Activated CD4-positive, alpha-beta memory T cell treated with anti-CD3 and anti-CD28 coated beads, Interleukin-2, amount 10 ng/mL, durations not matched to agents 7 days and 5 days (primary cell): ENCODE measurements around the gene TENT5A. TPM values are rescaled to one million over a fixed set of nuclear protein-coding genes. Genes with fewer than 3 reads are reported as not detected.

Source experiments
- CTCF ChIA-PET: fragments of 350-600 bp; sonication (Branson Sonifier 250); formaldehyde crosslinking; loops from one replicate; lab custom pipeline; 2021; ENCODE audit warnings: antibody characterized with exemption, inconsistent platforms; lab: Charles Lee
- POLR2A ChIA-PET: fragments of 350-600 bp; sonication (Branson Sonifier 250); formaldehyde crosslinking; loops from one replicate; lab custom pipeline; 2021; ENCODE audit warnings: antibody characterized with exemption; lab: Charles Lee
- DNase-seq: peaks from one replicate; pipeline ENCODE4 v3.0.0-alpha.2; 2020
- H3K27ac Mint-ChIP-seq: one replicate; pipeline ENCODE4 v1.8.0; 2021; ENCODE audit warnings: mild to moderate bottlenecking, mixed read lengths
- H3K27me3 Mint-ChIP-seq: one replicate; pipeline ENCODE4 v1.8.0; 2021; ENCODE audit warnings: mixed read lengths
- H3K36me3 Mint-ChIP-seq: one replicate; pipeline ENCODE4 v1.8.0; 2021; ENCODE audit warnings: low read depth, mixed read lengths
- H3K4me1 Mint-ChIP-seq: one replicate; pipeline ENCODE4 v1.8.0; 2021; ENCODE audit warnings: mixed read lengths
- H3K4me3 Mint-ChIP-seq: one replicate; pipeline ENCODE4 v1.8.0; 2021; ENCODE audit warnings: mild to moderate bottlenecking, mixed read lengths
- H3K9me3 Mint-ChIP-seq: one replicate; pipeline ENCODE4 v1.8.0; 2021; ENCODE audit warnings: mixed read lengths
- total RNA-seq, 2 experiments: library from RNA; stranded (reverse); gene quantifications; one replicate each; pipeline ENCODE4 v1.2.3, GENCODE V29; 2021

TENT5A gene
- total RNA-seq, 2 experiments from 2014 or later: 2.0 TPM

- Mint-ChIP-seq H3K4me1 (peaks cover 2% of the 10 kb centered on the region), H3K4me3 (no peak overlapping the region), H3K27me3 (peaks cover 2% of the 10 kb centered on the region), H3K9me3 (no peaks in the 10 kb centered on the region), H3K36me3 (no peaks in the 10 kb centered on the region), H3K27ac (no peak overlapping the region)
- CTCF ChIA-PET: no interaction called here
- DNase-seq: no peak
- POLR2A ChIA-PET: interaction anchor here (0.5 kb wide), 1 partner anchor 13 kb away, joined by 3 read pairs; no protein-coding TSS in a partner anchor
Observed at GRCh38 chr6:81767163-81767891, 14.8 kb upstream of the TENT5A start.

GRCh38 chr6:81766482-81767069, 14.1 kb upstream of the TENT5A start:
- POLR2A ChIA-PET: interaction anchor here (0.5 kb wide), 1 partner anchor 14 kb away, joined by 3 read pairs; no protein-coding TSS in a partner anchor
- no peaks in the 10 kb centered on the region for H3K9me3 Mint-ChIP-seq

GRCh38 chr6:81764531-81764930, 12.1 kb upstream of the TENT5A start:
- Mint-ChIP-seq H3K27me3 (peaks cover 2% of the 10 kb centered on the region), H3K4me1 (no peaks in the 10 kb centered on the region), H3K27ac (no peak overlapping the region), H3K4me3 (no peak overlapping the region), H3K9me3 (no peaks in the 10 kb centered on the region), H3K36me3 (no peaks in the 10 kb centered on the region)
- POLR2A ChIA-PET: no interaction called here
- CTCF ChIA-PET: no interaction called here
- no peak for DNase-seq

More at GRCh38 chr6:81766482-81767069, 14.1 kb upstream of the TENT5A start:
- Mint-ChIP-seq H3K36me3 (no peaks in the 10 kb centered on the region), H3K27me3 (peaks cover 2% of the 10 kb centered on the region), H3K4me3 (no peak overlapping the region), H3K27ac (no peak overlapping the region), H3K4me1 (no peaks in the 10 kb centered on the region)
- DNase-seq: no peak
- CTCF ChIA-PET: no interaction called here

- DNase-seq: no peak
- H3K9me3 Mint-ChIP-seq: no peaks in the 10 kb centered on the region
- ChIA-PET CTCF (no interaction called here), POLR2A (no interaction called here)
- no peaks in the 10 kb centered on the region for H3K4me1 Mint-ChIP-seq
- H3K27ac Mint-ChIP-seq: no peak overlapping the region
- no peak overlapping the region for H3K4me3 Mint-ChIP-seq
- H3K36me3 Mint-ChIP-seq: no peaks in the 10 kb centered on the region
- peaks cover 5% of the 10 kb centered on the region for H3K27me3 Mint-ChIP-seq
Observed at GRCh38 chr6:81763968-81764367, 11.5 kb upstream of the TENT5A start.

GRCh38 chr6:81763051-81763450, 10.6 kb upstream of the TENT5A start:
- POLR2A ChIA-PET: interaction anchor here (1.3 kb wide), 1 partner anchor 11 kb away, joined by 3 read pairs; the partner anchor contains the start of gene TENT5A
- H3K27ac Mint-ChIP-seq: no peak overlapping the region
- no peak overlapping the region for H3K4me3 Mint-ChIP-seq
- H3K9me3 Mint-ChIP-seq: no peaks in the 10 kb centered on the region
- H3K27me3 Mint-ChIP-seq: peaks cover 5% of the 10 kb centered on the region
- CTCF ChIA-PET: no interaction called here
- H3K4me1 Mint-ChIP-seq: no peaks in the 10 kb centered on the region
- no peak for DNase-seq
- no peaks in the 10 kb centered on the region for H3K36me3 Mint-ChIP-seq

- CTCF ChIA-PET: no interaction called here
- no peak overlapping the region for H3K27ac Mint-ChIP-seq
- no peaks in the 10 kb centered on the region for H3K9me3 Mint-ChIP-seq
- peaks cover 5% of the 10 kb centered on the region for H3K27me3 Mint-ChIP-seq
- H3K36me3 Mint-ChIP-seq: no peaks in the 10 kb centered on the region
- no peak for DNase-seq
- H3K4me1 Mint-ChIP-seq: no peaks in the 10 kb centered on the region
- no peak overlapping the region for H3K4me3 Mint-ChIP-seq
- POLR2A ChIA-PET: interaction anchor here (1.3 kb wide), 1 partner anchor 11 kb away, joined by 3 read pairs; the partner anchor contains the start of gene TENT5A
Observed at GRCh38 chr6:81762606-81763005, 10.1 kb upstream of the TENT5A start.

GRCh38 chr6:81762132-81762531, 9.7 kb upstream of the TENT5A start:
- no peaks in the 10 kb centered on the region for H3K4me1 Mint-ChIP-seq
- no peak overlapping the region for H3K27ac Mint-ChIP-seq
- DNase-seq: no peak
- ChIA-PET POLR2A (interaction anchor here (1.3 kb wide), 1 partner anchor 10 kb away, joined by 3 read pairs; the partner anchor contains the start of gene TENT5A), CTCF (no interaction called here)
- H3K36me3 Mint-ChIP-seq: no peaks in the 10 kb centered on the region
- no peaks in the 10 kb centered on the region for H3K9me3 Mint-ChIP-seq
- no peak overlapping the region for H3K4me3 Mint-ChIP-seq
- peaks cover 9% of the 10 kb centered on the region for H3K27me3 Mint-ChIP-seq

- ChIA-PET CTCF (no interaction called here), POLR2A (no interaction called here)
- Mint-ChIP-seq H3K4me1 (no peaks in the 10 kb centered on the region), H3K36me3 (no peaks in the 10 kb centered on the region), H3K9me3 (no peaks in the 10 kb centered on the region), H3K27me3 (peaks cover 11% of the 10 kb centered on the region), H3K27ac (no peak overlapping the region), H3K4me3 (no peak overlapping the region)
- DNase-seq: no peak
Observed at GRCh38 chr6:81761197-81761596, 8.7 kb upstream of the TENT5A start.

- no peaks in the 10 kb centered on the region for H3K9me3 Mint-ChIP-seq
- peaks cover 10% of the 10 kb centered on the region for H3K27me3 Mint-ChIP-seq
- ChIA-PET CTCF (no interaction called here), POLR2A (no interaction called here)
- no peak overlapping the region for H3K27ac Mint-ChIP-seq
- DNase-seq: no peak
- H3K4me3 Mint-ChIP-seq: no peak overlapping the region
- H3K4me1 Mint-ChIP-seq: no peaks in the 10 kb centered on the region
- no peaks in the 10 kb centered on the region for H3K36me3 Mint-ChIP-seq
Observed at GRCh38 chr6:81759782-81760181, 7.3 kb upstream of the TENT5A start.

GRCh38 chr6:81758221-81758620, 5.7 kb upstream of the TENT5A start:
- no peak for DNase-seq
- peaks cover 4% of the 10 kb centered on the region for H3K4me1 Mint-ChIP-seq
- no peak overlapping the region for H3K4me3 Mint-ChIP-seq
- no peaks in the 10 kb centered on the region for H3K9me3 Mint-ChIP-seq
- no peaks in the 10 kb centered on the region for H3K36me3 Mint-ChIP-seq
- ChIA-PET CTCF (no interaction called here), POLR2A (no interaction called here)
- H3K27me3 Mint-ChIP-seq: peaks cover 13% of the 10 kb centered on the region
- no peak overlapping the region for H3K27ac Mint-ChIP-seq

GRCh38 chr6:81756690-81757089, 4.2 kb upstream of the TENT5A start:
- ChIA-PET CTCF (no interaction called here), POLR2A (no interaction called here)
- no peak overlapping the region for H3K27ac Mint-ChIP-seq
- no peaks in the 10 kb centered on the region for H3K36me3 Mint-ChIP-seq
- DNase-seq: no peak
- peaks cover 7% of the 10 kb centered on the region for H3K4me1 Mint-ChIP-seq
- peaks cover 19% of the 10 kb centered on the region for H3K27me3 Mint-ChIP-seq
- no peaks in the 10 kb centered on the region for H3K9me3 Mint-ChIP-seq
- no peak overlapping the region for H3K4me3 Mint-ChIP-seq

GRCh38 chr6:81755551-81755950, 3.1 kb upstream of the TENT5A start:
- H3K4me3 Mint-ChIP-seq: no peak overlapping the region
- H3K27me3 Mint-ChIP-seq: peaks cover 30% of the 10 kb centered on the region
- no peaks in the 10 kb centered on the region for H3K9me3 Mint-ChIP-seq
- H3K4me1 Mint-ChIP-seq: peaks cover 17% of the 10 kb centered on the region
- POLR2A ChIA-PET: no interaction called here
- H3K36me3 Mint-ChIP-seq: peaks cover 2% of the 10 kb centered on the region
- H3K27ac Mint-ChIP-seq: no peak overlapping the region
- CTCF ChIA-PET: no interaction called here
- no peak for DNase-seq

- POLR2A ChIA-PET: no interaction called here
- CTCF ChIA-PET: interaction anchor here (1.1 to 1.4 kb wide), 2 partner anchors 11 to 1416 kb away, joined by 3 to 4 read pairs; no protein-coding TSS in a partner anchor
- Mint-ChIP-seq H3K27ac (no peak overlapping the region), H3K4me1 (peaks cover 21% of the 10 kb centered on the region), H3K4me3 (no peak overlapping the region), H3K36me3 (peaks cover 3% of the 10 kb centered on the region), H3K27me3 (peaks cover 35% of the 10 kb centered on the region), H3K9me3 (no peaks in the 10 kb centered on the region)
- no peak for DNase-seq
Observed at GRCh38 chr6:81754906-81755305, 2.4 kb upstream of the TENT5A start.
